Trophoblast cell (in vitro differentiated cells and primary cell): ENCODE measurements around the gene GIMAP4.

Source experiments
- DNase-seq, 2 donors: peaks; one replicate each; pipeline ENCODE4 v3.0.0-alpha.2; 2016
- H2AFZ ChIP-seq: 2 replicates; pipeline ENCODE4 v1.6.1; 2013; ENCODE audit warnings: low read length, moderate library complexity, mild to moderate bottlenecking; ENCODE audit not compliant: insufficient read depth, poor library complexity
- H2AK5ac ChIP-seq: 2 replicates; pipeline ENCODE4 v1.6.1; 2013; ENCODE audit warnings: mild to moderate bottlenecking, low read length
- H2BK120ac ChIP-seq: 2 replicates; pipeline ENCODE4 v1.6.1; 2013; ENCODE audit warnings: low read length, mild to moderate bottlenecking, moderate library complexity; ENCODE audit not compliant: insufficient read depth, poor library complexity
- H2BK12ac ChIP-seq: 2 replicates; pipeline ENCODE4 v1.6.1; 2013; ENCODE audit warnings: mild to moderate bottlenecking, low read length, moderate library complexity
- H2BK5ac ChIP-seq: 2 replicates; pipeline ENCODE4 v1.6.1; 2013; ENCODE audit warnings: low read length, low read depth, moderate library complexity, mild to moderate bottlenecking; ENCODE audit not compliant: poor library complexity
- H3K14ac ChIP-seq: 2 replicates; pipeline ENCODE4 v1.6.1; 2013; ENCODE audit warnings: mild to moderate bottlenecking, low read length
- H3K18ac ChIP-seq: 2 replicates; pipeline ENCODE4 v1.6.1; 2013; ENCODE audit warnings: mild to moderate bottlenecking, low read length
- H3K23ac ChIP-seq: 2 replicates; pipeline ENCODE4 v1.6.1; 2013; ENCODE audit warnings: low read length
- H3K27ac ChIP-seq: 2 replicates; pipeline ENCODE4 v1.5.1; 2013; ENCODE audit warnings: low read depth, mild to moderate bottlenecking, inconsistent platforms, low read length, moderate library complexity
- H3K27me3 ChIP-seq: 2 replicates; pipeline ENCODE4 v1.6.1; 2013; ENCODE audit warnings: inconsistent platforms, mild to moderate bottlenecking, low read length, moderate library complexity; ENCODE audit not compliant: insufficient read depth
- H3K36me3 ChIP-seq, 2 experiments: 1 replicate in 1 of 2; 2 replicates in 1 of 2; pipeline ENCODE4 v1.6.1; 2013; ENCODE audit warnings: low read length in 2 of 2, mild to moderate bottlenecking in 2 of 2, moderate library complexity in 1 of 2; ENCODE audit not compliant: insufficient read depth in 2 of 2, control insufficient read depth in 1 of 2
- H3K4ac ChIP-seq: 2 replicates; pipeline ENCODE4 v1.6.1; 2013; ENCODE audit warnings: low read depth, mild to moderate bottlenecking, low read length, moderate library complexity
- H3K4me1 ChIP-seq, 2 experiments: 1 replicate in 1 of 2; 2 replicates in 1 of 2; pipeline ENCODE4 v1.6.1; 2013; ENCODE audit warnings: low read length in 2 of 2, mild to moderate bottlenecking in 2 of 2, moderate library complexity in 1 of 2; ENCODE audit not compliant: insufficient read depth in 2 of 2, control insufficient read depth in 1 of 2
- H3K4me2 ChIP-seq: 2 replicates; pipeline ENCODE4 v1.6.1; 2013; ENCODE audit warnings: inconsistent platforms, mild to moderate bottlenecking, low read length, moderate library complexity
- H3K4me3 ChIP-seq: 2 replicates; pipeline ENCODE4 v1.5.1; 2013; ENCODE audit warnings: mild to moderate bottlenecking, low read depth, low read length, inconsistent platforms
- H3K79me1 ChIP-seq: one replicate; pipeline ENCODE4 v1.6.1; 2013; ENCODE audit warnings: low read length
- H3K79me2 ChIP-seq: 2 replicates; pipeline ENCODE4 v1.6.1; 2013; ENCODE audit warnings: low read length, mild to moderate bottlenecking; ENCODE audit not compliant: control insufficient read depth, insufficient read depth, poor library complexity
- H3K9ac ChIP-seq: 2 replicates; pipeline ENCODE4 v1.6.1; 2013; ENCODE audit warnings: mild to moderate bottlenecking, low read length
- H3K9me3 ChIP-seq: 2 replicates; pipeline ENCODE4 v1.6.1; 2013; ENCODE audit warnings: low read depth, mild to moderate bottlenecking, control low read depth, inconsistent platforms, low read length; ENCODE audit not compliant: insufficient read depth
- H4K12ac ChIP-seq: 2 replicates; pipeline ENCODE4 v1.6.1; 2013; ENCODE audit warnings: low read depth, mild to moderate bottlenecking, low read length, moderate library complexity
- H4K8ac ChIP-seq: 2 replicates; pipeline ENCODE4 v1.6.1; 2013; ENCODE audit warnings: low read depth, mild to moderate bottlenecking, low read length, moderate library complexity
- H4K91ac ChIP-seq: one replicate; pipeline ENCODE4 v1.6.1; 2013; ENCODE audit warnings: low read depth, mild to moderate bottlenecking, low read length, moderate library complexity
- WGBS: extraction: QIAGEN DNeasy Blood & Tissue Kit; methylation state at CpG from one replicate; pipeline ENCODE4 v1.1.7; 2013; ENCODE audit warnings: missing lambda C conversion rate; ENCODE audit not compliant: insufficient read length, insufficient coverage; ENCODE audit errors: extremely low coverage; 5-methylcytosine and 5-hydroxymethylcytosine counted together

The GIMAP4 gene

DNA sequence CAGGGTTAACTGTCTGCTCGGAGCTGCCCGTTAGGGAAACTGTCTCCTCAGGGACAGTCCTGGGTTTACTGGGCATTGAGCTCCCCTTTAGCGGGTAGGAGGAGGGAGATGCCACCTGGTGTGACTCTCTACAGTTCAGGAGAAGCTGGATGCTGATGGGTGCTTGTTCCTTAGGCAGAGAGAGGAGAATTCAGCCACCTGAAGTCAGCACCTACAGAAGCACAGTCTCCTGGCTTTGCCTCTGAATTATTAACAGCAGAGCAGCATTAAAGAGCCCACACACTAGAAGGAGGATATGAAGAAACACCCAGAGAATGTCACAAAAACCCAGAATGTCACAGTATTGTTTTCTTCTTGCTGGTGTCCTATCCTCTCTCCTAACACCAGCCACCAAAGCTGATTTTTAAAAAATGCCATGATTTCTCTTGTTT lies 696 bp downstream of the GIMAP4 start:
- Histone ChIP-seq H3K9me3 (peaks cover 2% of the 10 kb centered on the region), H3K23ac (no peak overlapping the region), H2AK5ac (no peak overlapping the region), H3K9ac (no peak overlapping the region), H3K36me3 (no peaks in the 10 kb centered on the region), H3K79me1 (no peaks in the 10 kb centered on the region), H4K8ac (no peak overlapping the region), H3K4me2 (no peak overlapping the region), H4K91ac (no peak overlapping the region), H4K12ac (no peak overlapping the region), H3K4me3 (no peak overlapping the region), H3K79me2 (no peaks in the 10 kb centered on the region), H3K14ac (no peak overlapping the region), H3K18ac (no peak overlapping the region), H3K4me1 (no peaks in the 10 kb centered on the region), H3K27ac (no peak overlapping the region), H2BK5ac (no peak overlapping the region), H2AFZ (no peak overlapping the region), H2BK120ac (no peak overlapping the region), H3K4ac (no peak overlapping the region), H3K27me3 (no peaks in the 10 kb centered on the region), H2BK12ac (no peak overlapping the region)
- no CpG with 5 or more reads among the region's 3 CpGs for WGBS
- no peak for DNase-seq

DNA sequence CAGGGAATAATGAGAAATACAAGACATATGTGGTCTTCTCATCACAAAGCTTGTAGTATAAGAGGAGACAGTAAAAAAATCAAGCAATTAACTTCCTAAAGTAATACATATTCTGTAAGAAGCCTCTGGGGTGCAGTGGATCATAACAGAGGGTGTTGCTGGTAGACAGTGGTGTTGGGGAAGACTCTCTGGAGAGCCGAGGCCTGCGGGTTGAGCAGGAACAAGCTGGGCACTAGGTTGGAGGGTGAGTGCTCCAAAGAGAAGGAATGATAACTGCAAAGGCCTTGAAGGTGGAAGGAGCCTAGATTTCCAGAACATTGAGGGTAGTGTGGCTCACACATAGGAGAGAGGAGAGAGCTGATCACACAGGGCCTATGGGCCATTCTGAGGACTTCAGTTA lies 1.5 kb downstream of the GIMAP4 start:
- no peak overlapping the region for H4K8ac ChIP-seq
- H3K27ac ChIP-seq = no peak overlapping the region
- H2AK5ac ChIP-seq = no peak overlapping the region
- H2BK5ac ChIP-seq = no peak overlapping the region
- no peak overlapping the region for H3K9ac ChIP-seq
- H4K91ac ChIP-seq = no peak overlapping the region
- H3K18ac ChIP-seq = no peak overlapping the region
- H3K36me3 ChIP-seq = no peaks in the 10 kb centered on the region
- no peaks in the 10 kb centered on the region for H3K79me2 ChIP-seq
- H4K12ac ChIP-seq = no peak overlapping the region
- peaks cover 2% of the 10 kb centered on the region for H3K9me3 ChIP-seq
- no peak overlapping the region for H3K4ac ChIP-seq
- no peak overlapping the region for H2BK120ac ChIP-seq
- H2AFZ ChIP-seq = no peak overlapping the region
- H3K14ac ChIP-seq = no peak overlapping the region
- no peak overlapping the region for H3K4me2 ChIP-seq
- H2BK12ac ChIP-seq = no peak overlapping the region
- no peaks in the 10 kb centered on the region for H3K27me3 ChIP-seq
- DNase-seq = no peak
- H3K23ac ChIP-seq = no peak overlapping the region
- no peak overlapping the region for H3K4me3 ChIP-seq
- no peaks in the 10 kb centered on the region for H3K79me1 ChIP-seq
- no peaks in the 10 kb centered on the region for H3K4me1 ChIP-seq
- WGBS = no CpG with 5 or more reads among the region's 2 CpGs

DNA sequence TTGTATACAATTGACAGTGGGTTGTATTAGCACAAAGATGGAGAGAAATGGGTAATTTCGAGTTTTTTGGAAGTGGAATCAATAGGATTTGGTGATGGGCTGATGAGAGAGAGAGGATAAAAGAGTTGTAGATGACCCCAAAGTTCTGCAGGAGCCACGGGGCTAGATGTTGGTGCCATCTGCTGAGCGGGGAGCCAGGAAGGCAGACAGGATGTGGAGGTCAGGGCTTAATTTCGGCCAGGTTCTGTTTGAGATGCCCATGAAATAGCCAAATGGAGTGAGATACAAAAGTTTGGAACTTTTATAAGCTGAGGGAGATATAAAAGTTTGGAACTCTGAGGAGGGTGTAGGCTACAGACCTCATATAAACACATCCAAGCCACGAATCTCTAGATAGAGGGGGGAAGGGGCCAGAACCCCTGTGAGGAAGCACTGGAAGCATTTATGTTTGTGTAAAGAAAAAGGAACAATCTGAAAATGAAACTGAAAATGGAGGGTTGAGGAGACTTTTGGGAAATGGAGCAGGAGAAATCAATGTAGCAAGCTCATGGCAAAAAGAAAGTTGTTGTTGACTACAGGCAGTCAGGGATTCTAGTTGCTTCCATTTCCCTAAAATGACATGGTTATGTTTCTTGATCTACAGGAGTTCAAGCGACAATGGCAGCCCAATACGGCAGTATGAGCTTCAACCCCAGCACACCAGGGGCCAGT lies 2.2 kb downstream of the GIMAP4 start:
- no peak for DNase-seq
- Histone ChIP-seq H3K27me3 (no peaks in the 10 kb centered on the region), H2AK5ac (no peak overlapping the region), H2BK12ac (no peak overlapping the region), H4K8ac (no peak overlapping the region), H3K79me1 (no peaks in the 10 kb centered on the region), H3K79me2 (no peaks in the 10 kb centered on the region), H3K4me3 (no peak overlapping the region), H3K4me1 (no peaks in the 10 kb centered on the region), H2BK120ac (no peak overlapping the region), H3K14ac (no peak overlapping the region), H4K12ac (no peak overlapping the region), H3K23ac (no peak overlapping the region), H3K4ac (no peak overlapping the region), H3K18ac (no peak overlapping the region), H4K91ac (no peak overlapping the region), H2AFZ (no peak overlapping the region), H3K27ac (no peak overlapping the region), H3K9ac (no peak overlapping the region), H3K9me3 (peaks cover 2% of the 10 kb centered on the region), H3K36me3 (no peaks in the 10 kb centered on the region), H2BK5ac (no peak overlapping the region), H3K4me2 (no peak overlapping the region)
- 100% methylated on average over 1 of the region's 7 CpGs for WGBS

DNA sequence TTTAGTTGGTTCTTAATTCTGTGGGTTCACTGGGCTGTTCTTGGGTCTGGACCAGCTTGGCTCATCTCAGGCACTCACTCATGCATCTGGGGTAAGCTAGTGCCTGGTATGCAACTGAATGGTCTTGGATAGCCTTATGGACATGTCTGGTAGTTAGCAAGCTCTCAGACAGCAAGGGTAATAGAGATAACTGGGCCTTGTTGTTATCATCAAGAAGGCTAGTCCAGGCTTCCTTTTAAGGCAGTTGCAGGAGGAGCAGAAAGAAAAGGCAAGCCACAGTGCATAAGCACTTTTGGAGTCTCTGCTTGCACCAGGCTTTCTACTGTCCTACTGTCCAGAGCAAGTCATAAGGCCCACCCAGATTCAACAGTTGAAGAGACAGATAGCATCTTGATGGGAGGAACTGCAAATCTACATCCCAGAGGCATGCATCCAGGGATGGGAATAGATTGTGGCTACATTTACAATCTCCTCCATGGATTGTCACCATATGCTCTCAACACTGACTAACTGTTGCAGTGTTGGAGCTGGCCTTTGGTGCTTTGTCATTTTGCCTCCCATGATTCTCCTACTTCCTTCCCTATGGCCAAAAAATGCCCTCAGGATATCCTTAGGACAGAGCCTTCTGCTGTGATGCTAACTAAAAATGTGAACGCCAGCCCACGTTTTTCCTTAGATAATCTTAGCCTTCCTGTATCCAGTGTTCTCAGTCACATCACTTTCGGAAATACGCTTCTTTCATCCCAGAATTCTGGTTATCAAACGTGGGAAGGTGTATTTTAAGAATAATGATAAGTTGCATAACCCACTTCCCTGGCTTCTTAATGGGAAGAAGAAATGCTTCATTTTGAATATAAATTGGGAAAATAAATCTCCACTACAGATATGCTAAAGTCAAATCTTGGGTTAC lies 3.6 kb downstream of the GIMAP4 start:
- Histone ChIP-seq H3K79me1 (no peaks in the 10 kb centered on the region), H3K27ac (no peak overlapping the region), H3K14ac (no peak overlapping the region), H3K18ac (no peak overlapping the region), H4K12ac (no peak overlapping the region), H3K27me3 (no peaks in the 10 kb centered on the region), H3K4ac (no peak overlapping the region), H3K9me3 (peaks cover 2% of the 10 kb centered on the region), H3K9ac (no peak overlapping the region), H2AK5ac (no peak overlapping the region), H3K4me3 (no peak overlapping the region), H2BK12ac (no peak overlapping the region), H4K8ac (no peak overlapping the region), H2AFZ (no peak overlapping the region), H3K4me1 (no peaks in the 10 kb centered on the region), H3K36me3 (no peaks in the 10 kb centered on the region), H4K91ac (no peak overlapping the region), H3K23ac (no peak overlapping the region), H2BK5ac (no peak overlapping the region), H3K79me2 (no peaks in the 10 kb centered on the region), H3K4me2 (no peak overlapping the region), H2BK120ac (no peak overlapping the region)
- WGBS = no CpG with 5 or more reads among the region's 5 CpGs
- no peak for DNase-seq
